HG03565 (cell line): ENCODE data around the gene MYH8.

Source experiments
- ATAC-seq: cut with Tn5 transposase; IDR thresholded peaks from one replicate; pipeline ENCODE4 v1.9.1; 2021; ENCODE audit warnings: mild to moderate bottlenecking, moderate library complexity; ENCODE audit not compliant: unreplicated experiment

MYH8 gene

GRCh38 chr17:10384175-10384574 is 37.6 kb downstream of the MYH8 start:
- no peak for ATAC-seq

GRCh38 chr17:10380631-10381408 is 40.9 kb downstream of the MYH8 start:
- no peak for ATAC-seq

GRCh38 chr17:10372906-10373305 is 48.8 kb downstream of the MYH8 start, which contains the start of gene MYH13:
Gene MYH13 (minus strand): TSS chr17:10373006. CDS start chr17:10364530, 8,476 bp downstream.
- ATAC-seq, result no peak

- no peak for ATAC-seq
These were observed 51.6 kb downstream of the MYH8 start for GRCh38 chr17:10370016-10370608.

GRCh38 chr17:10369239-10369638 is 52.5 kb downstream of the MYH8 start:
- ATAC-seq, result no peak

- ATAC-seq, result no peak
These were observed 53.2 kb downstream of the MYH8 start for GRCh38 chr17:10368561-10368960.

GRCh38 chr17:10360578-10360977 is 61.2 kb downstream of the MYH8 start:
- ATAC-seq, result no peak

- ATAC-seq, result no peak
These were observed 64.0 kb downstream of the MYH8 start for GRCh38 chr17:10357768-10358167.

- no peak for ATAC-seq
These were observed 67.1 kb downstream of the MYH8 start for GRCh38 chr17:10354651-10355050.

- no peak for ATAC-seq
These were observed 68.9 kb downstream of the MYH8 start for GRCh38 chr17:10352893-10353292.

GRCh38 chr17:10349403-10349802 is 72.3 kb downstream of the MYH8 start:
- no peak for ATAC-seq

- no peak for ATAC-seq
These were observed 76.9 kb downstream of the MYH8 start for GRCh38 chr17:10344816-10345215.
